DMS 273 (cell line): Measurements from ENCODE around the gene ELF2.
"Not testable (repeated sequence)": the region's sequence is repeated elsewhere in the genome, so short reads cannot be mapped to it uniquely, and the experiment has no call there.

Experiments used
- DNase-seq: peaks from one replicate; lab custom pipeline; 2025; ENCODE audit not compliant: unreplicated experiment; lab: John Stamatoyannopoulos, UW

ELF2 gene

GRCh38 chr4:139144911-139145551 lies 32.0 kb downstream of the ELF2 start:
- peak; percentile 70 for DNase-seq

GRCh38 chr4:139144161-139144859 lies 32.7 kb downstream of the ELF2 start:
- DNase-seq: peak; percentile 66

DNA sequence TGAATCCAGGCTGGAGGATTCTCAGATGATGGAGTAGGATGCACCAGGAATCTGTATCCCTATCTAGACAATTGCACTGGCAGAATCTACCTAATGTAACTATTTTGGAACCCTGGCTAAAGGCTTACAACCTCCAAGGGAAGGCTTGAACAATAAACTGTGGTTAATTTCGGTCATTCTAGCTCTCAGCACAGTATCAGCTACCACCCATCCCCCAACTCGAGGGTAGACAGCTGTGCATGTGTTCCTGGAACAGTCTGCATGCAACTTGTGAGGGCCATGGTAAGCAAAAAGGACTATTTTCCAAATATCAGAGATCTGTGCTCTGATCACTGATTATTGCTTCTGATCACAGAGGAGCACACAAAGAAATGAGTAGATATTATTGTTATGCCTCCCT lies 34.0 kb downstream of the ELF2 start:
- DNase-seq: peak; percentile 39

DNA sequence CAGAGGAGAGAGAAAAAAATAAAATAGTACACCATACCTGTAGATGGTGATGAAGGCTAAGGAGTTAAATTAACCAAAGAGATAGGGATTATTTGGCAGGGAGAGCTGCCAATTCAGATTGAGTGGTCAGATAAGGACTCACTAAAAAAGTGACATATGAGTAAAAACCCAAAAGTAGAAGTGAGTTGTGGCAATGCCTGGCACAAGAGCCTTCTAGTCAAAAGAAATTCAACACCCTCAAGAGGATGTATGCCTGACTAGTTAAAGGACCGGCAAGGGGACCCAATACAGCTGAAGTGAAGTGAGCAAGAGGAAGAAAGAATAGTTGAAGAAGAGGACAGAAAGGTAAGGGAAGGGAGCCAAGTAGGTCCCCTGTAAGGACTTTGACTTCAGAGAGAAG lies 34.9 kb downstream of the ELF2 start:
- no peak for DNase-seq

DNA sequence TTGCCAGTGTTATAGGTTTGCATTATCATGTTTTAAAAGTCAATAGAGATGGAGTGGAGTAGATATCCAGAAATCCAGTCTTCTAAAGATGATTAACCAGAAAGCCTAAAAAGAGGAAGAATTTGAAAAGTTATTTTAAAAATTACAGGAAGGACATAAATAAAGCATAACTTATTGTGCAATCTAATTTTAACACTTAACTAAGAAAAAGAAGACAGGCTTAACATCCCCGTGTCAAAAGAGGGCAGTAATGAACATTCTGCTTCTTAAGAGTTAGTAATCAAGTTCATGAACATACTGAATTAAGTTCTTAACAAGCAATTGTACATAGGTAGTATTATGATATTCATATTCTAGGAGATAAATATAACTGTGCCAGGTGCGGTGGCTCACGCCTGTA lies 39.3 kb downstream of the ELF2 start:
- DNase-seq: no peak

DNA sequence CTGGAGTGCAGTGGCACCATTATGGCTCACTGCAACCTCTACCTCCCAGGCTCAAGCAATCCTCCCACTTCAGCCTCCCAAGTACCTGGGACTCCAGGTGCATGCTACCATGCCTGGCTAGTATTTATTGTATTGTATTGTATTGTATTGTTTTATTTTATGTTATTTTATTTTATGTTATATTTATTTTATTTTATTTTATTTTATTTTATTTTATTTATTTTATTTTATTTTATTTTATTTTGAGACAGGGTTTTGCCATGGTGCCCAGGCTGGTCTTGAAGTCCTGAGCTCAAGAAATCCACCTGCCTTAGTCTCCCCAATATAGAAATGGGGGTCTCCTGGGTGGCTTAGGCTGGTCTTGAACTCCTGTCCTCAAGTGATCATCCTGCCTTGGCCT lies 42.6 kb downstream of the ELF2 start:
- DNase-seq: no peak

GRCh38 chr4:139131209-139131870 lies 45.7 kb downstream of the ELF2 start:
- no peak for DNase-seq

GRCh38 chr4:139129206-139129605 lies 47.8 kb downstream of the ELF2 start:
- no peak for DNase-seq

DNA sequence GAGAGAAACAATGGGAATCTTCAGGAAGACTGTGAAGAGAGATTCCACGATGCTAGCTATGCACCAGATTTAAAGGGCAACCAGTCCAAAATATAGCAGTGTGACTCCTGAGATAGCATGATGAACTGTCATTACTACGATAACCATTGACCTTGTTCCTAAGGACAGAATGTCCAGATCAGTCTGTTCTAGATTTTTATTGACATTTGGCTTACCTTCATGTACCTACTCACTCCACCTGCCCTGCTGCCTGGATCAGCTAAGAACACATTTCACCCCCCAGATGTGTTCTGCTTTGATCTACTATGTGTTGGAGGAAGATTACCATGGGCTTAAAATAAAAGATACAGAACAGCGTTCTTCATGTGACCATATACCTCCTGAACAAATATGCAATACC lies 50.1 kb downstream of the ELF2 start:
- no peak for DNase-seq

DNA sequence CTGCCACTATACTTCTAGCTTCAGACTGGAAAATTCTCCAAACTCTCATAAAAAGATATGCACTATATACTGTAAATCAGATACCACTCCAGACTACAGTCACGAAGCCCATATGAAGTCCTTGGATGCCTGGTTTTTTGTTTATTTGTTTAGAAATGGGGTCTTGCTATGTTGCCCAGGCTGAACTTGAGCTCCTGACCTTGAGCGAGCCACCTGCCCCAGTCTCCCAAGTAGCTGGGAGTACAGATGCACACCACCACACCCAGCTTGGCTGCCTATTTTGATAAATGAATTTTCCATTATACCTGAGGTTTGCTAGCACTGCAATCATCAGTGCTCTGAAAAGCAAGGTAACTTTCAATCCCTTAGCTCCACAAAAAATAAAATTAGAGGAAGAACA lies 53.1 kb downstream of the ELF2 start:
- DNase-seq: no peak

DNA sequence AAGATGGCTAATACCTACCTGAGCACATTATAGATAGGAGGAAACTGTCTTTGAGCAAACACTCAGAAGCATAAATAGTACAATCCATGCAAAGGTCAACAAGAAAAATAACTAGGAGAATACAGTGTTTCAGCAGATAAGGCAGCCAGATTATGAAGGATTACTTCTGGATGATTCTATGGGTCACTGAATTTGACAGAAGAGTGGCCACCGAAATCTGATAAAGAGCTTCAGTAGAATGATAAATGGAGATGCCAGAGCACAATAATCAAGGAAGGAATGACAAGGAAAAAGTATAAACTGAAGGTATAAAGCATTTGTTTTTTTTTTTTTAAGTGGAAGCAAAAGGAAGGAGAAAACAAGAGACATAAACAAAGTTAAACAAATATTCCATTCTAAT lies 58.7 kb downstream of the ELF2 start:
- DNase-seq: no peak

DNA sequence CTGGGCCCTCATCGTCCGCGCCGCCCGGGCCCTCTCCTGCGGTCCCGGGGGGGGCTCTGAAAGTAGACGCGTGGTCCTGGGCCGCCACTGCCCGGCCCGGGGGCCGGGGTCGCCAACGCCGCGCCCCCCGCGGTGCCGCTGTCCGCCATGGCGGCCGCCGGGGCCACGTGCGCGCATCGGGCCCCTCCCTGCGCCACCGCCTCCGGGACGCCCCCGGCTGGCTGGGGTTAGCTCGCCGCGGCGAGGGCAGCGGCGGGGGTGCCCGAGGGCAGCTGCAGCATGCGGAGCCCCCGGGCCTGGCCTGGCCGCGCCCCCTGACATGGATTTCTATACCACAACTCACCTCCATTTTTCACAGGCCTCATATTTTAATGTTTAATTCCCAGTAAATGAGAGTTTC lies 61.8 kb downstream of the ELF2 start:
- no peak for DNase-seq

DNA sequence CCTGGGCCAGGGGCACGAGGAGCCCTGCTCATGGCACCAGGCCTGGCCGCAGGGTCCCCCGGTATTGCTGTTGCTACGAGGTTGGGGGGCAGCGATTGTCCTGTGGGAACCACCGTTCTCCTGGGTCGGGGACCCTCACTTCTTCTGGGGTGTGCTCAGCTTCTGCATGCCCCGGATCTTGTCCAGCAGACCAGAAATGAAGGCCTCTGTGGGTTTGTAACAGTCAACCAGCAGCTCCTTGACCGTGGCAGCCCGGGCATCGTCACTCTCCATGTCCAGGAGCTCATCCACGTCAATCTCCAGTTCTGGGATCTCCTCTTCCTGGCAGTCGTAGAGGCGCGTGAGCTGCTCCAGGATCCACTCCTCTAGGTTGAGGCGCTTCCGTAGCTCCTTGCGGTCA lies 62.2 kb downstream of the ELF2 start:
- not testable (repeated sequence) for DNase-seq

DNA sequence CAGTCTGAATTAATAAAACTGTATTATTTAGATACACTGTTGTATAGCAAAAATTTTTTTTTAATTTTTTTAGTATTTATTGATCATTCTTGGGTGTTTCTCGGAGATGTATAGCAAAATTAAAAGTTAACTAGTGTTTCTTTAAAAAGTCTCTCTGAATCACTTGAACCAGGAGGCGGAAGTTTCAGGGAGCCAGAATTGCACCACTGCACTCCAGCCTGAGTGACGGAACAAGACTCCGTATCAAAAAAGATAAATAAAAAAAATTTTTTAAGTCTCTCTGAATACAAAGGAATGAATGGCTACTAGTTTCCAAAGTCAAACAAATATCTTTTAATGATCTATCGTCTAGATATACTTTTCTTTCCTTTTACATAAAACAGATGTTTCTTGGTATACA lies 64.4 kb downstream of the ELF2 start:
- DNase-seq: no peak

- no peak for DNase-seq
Measured at GRCh38 chr4:139108567-139109128, 68.4 kb downstream of the ELF2 start.

GRCh38 chr4:139099366-139099982 lies 77.5 kb downstream of the ELF2 start:
- peak; percentile 89 for DNase-seq

GRCh38 chr4:139092271-139092670 lies 84.7 kb downstream of the ELF2 start:
- DNase-seq: no peak

DNA sequence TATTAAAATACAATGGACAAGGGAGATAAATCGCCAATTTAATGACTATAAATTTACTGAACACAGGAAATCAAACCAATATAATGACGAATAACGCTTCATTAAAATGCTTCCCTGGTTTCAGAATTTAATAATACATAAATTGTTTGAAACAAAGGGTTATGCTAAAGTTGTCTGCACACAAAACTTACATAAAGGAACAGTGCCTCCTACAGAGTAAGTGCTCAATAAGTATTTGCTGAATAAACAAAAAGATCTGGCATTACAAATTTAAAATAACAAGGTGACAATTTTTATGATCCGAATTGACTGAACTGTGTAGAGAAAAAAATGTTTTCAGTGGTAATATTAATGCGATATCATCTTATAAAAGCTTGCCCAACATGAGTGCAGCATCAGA lies 91.9 kb downstream of the ELF2 start:
- DNase-seq: peak; percentile 5

GRCh38 chr4:139084804-139085093 lies 92.3 kb downstream of the ELF2 start:
- peak; percentile 23 for DNase-seq

DNA sequence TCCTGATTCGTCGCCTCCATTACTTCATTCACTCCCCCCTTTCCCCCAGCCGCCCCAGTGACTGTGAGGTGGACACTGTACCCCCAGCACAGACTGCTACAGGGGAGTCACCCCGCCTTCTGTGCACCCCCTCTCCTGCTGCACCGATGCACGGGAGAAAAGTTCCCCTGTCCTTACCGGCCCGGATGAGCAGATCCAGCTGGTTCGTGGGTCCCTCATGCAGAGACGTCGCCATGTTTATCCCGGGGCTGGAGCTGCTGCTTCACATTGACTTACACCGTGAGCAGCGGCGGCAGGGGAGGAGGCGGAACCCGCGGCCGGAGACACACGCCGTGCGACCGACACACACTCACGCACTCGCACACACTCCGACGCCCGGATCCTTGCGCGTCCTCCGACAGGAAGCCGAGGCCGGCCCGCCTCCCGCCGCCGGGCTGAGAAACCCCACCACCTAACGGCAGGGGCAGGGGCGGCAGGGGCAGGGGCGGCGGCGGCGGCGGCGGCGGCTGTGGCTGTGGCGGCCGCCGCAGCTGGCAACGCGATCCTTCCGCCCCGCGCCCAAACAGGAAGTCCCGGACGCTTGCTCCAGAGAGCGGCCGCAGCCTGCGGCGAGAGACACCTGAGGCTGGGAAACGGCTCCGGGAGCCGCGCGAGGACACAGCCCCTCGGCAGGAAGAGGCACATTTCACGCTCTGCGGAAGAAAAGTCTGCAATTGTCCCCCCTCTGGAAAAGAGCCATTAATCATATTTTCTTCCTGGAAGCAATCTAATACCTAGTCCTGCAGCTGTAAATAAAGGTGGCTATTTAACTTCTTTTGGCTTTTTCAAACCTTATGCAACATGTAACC lies 92.8 kb downstream of the ELF2 start:
- DNase-seq: peak; percentile 95

GRCh38 chr4:139083607-139083955 lies 93.4 kb downstream of the ELF2 start:
- peak; percentile 72 for DNase-seq
